Ovary (tissue), 3 donors: ENCODE data around the gene SAMHD1.

Source experiments
- EP300 ChIP-seq: sonication (generic); formaldehyde crosslinking; IDR thresholded peaks from one replicate; pipeline ENCODE4 v1.6.1; 2017; ENCODE audit warnings: antibody characterized with exemption
- POLR2A ChIP-seq: fragments of 450-650 bp; IDR thresholded peaks from one replicate; pipeline ENCODE4 v1.6.1; 2017; ENCODE audit warnings: antibody characterized with exemption, mild to moderate bottlenecking, moderate library complexity
- TF ChIP-seq, protein P1 (sequence below), 3 donors: fragments of 450-650 bp in 2 of 3; fragments of 200-600 bp in 1 of 3; IDR thresholded peaks; one replicate each; pipeline versions ENCODE4 v1.5.1 to v1.8.0; 2016 to 2022; ENCODE audit warnings: antibody characterized with exemption in 3 of 3, mild to moderate bottlenecking in 1 of 3
- donor health status: DM: no; HTN: no; CAD: no.

GRCh38 chr20:36971103-36971502 is 19.6 kb upstream of the SAMHD1 start:
- TF ChIP-seq, protein P1, sequence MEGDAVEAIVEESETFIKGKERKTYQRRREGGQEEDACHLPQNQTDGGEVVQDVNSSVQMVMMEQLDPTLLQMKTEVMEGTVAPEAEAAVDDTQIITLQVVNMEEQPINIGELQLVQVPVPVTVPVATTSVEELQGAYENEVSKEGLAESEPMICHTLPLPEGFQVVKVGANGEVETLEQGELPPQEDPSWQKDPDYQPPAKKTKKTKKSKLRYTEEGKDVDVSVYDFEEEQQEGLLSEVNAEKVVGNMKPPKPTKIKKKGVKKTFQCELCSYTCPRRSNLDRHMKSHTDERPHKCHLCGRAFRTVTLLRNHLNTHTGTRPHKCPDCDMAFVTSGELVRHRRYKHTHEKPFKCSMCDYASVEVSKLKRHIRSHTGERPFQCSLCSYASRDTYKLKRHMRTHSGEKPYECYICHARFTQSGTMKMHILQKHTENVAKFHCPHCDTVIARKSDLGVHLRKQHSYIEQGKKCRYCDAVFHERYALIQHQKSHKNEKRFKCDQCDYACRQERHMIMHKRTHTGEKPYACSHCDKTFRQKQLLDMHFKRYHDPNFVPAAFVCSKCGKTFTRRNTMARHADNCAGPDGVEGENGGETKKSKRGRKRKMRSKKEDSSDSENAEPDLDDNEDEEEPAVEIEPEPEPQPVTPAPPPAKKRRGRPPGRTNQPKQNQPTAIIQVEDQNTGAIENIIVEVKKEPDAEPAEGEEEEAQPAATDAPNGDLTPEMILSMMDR (IDR thresholded peaks at IDR 0.05), result no peak
- TF ChIP-seq POLR2A (no peak), EP300 (no peak)
